H1 (cell line): ENCODE data around the gene CACNA2D1. TPM values are rescaled to one million over a fixed set of nuclear protein-coding genes. Genes with fewer than 3 reads are reported as not detected.

Experiments
- ATF2 ChIP-seq: IDR thresholded peaks from 2 replicates; pipeline ENCODE4 v1.6.1; 2012; ENCODE audit warnings: low read length, inconsistent platforms
- ATF3 ChIP-seq: IDR thresholded peaks from 2 replicates; pipeline ENCODE4 v1.6.1; 2011; ENCODE audit warnings: low read depth, mild to moderate bottlenecking, low read length; ENCODE audit not compliant: insufficient read depth
- CBX5 ChIP-seq: fragments of 300-800, 300-1000 bp; sonication (generic); IDR thresholded peaks from 2 replicates; pipeline ENCODE4 v1.7.1; 2016; ENCODE audit warnings: antibody characterized with exemption, low read length, low read depth
- POU5F1 ChIP-seq: IDR thresholded peaks from 2 replicates; pipeline ENCODE4 v1.6.1; 2011; ENCODE audit warnings: low read depth, mild to moderate bottlenecking, low read length, moderate library complexity
- SIX5 ChIP-seq: IDR thresholded peaks from 2 replicates; pipeline ENCODE4 v1.6.1; 2011; ENCODE audit warnings: mild to moderate bottlenecking, low read depth, low read length
- TEAD4 ChIP-seq: IDR thresholded peaks from 2 replicates; pipeline ENCODE4 v1.6.1; 2012; ENCODE audit warnings: low read depth, low read length, inconsistent platforms, mixed read lengths
- polyA plus RNA-seq, 7 experiments: library from polyadenylated mRNA; depleted of rRNA in 3 of 7; stranded (reverse) in 5 of 7; unstranded in 2 of 7; fragments of >200 nt in 5 of 7; fragments of 200-250 nt in 2 of 7; gene quantifications; 1 replicate in 5 of 7; 2 replicates in 1 of 7; 4 replicates in 1 of 7; pipeline versions ENCODE4 v1.2.1 to v1.2.3, GENCODE V29; 2011 to 2013; ENCODE audit warnings: missing spikeins in 2 of 7, mixed read lengths in 2 of 7
- total RNA-seq: library from RNA; stranded (reverse); fragmentation: NEBNext Ultra II Directional; extraction: Animal tissue kit (Norgen Biotek cat#: 25700); gene quantifications from 2 replicates; pipeline ENCODE4 v1.2.1, GENCODE V29; 2021

Gene CACNA2D1
- total and polyA plus RNA-seq, 2 of the 8 experiments (the other 6 are each of a cell fraction or from before 2014, with no cell fraction given) = 4.3 to 27.3 TPM

- TF ChIP-seq ATF3 = no peak
- TF ChIP-seq POU5F1 = no peak
- TF ChIP-seq CBX5 = no peak
- no peak for TF ChIP-seq ATF2
- no peak for TF ChIP-seq SIX5
- TF ChIP-seq TEAD4 = no peak
These were observed 364.8 kb downstream of the CACNA2D1 start (continued) for GRCh38 chr7:82078807-82079206.
